Smooth muscle cell (in vitro differentiated cells): ENCODE measurements around the gene ALG12. TPM values are rescaled to one million over a fixed set of nuclear protein-coding genes. Genes with fewer than 3 reads are reported as not detected.

Source experiments
- DNase-seq: peaks from one replicate; lab custom pipeline; 2025; ENCODE audit not compliant: unreplicated experiment; lab: John Stamatoyannopoulos, UW
- H2AFZ ChIP-seq: fragments of 200-600 bp; sonication (generic); 2 replicates; pipeline ENCODE4 v1.6.0; 2016; ENCODE audit warnings: antibody characterized with exemption, low read depth, mild to moderate bottlenecking
- H3F3A ChIP-seq: fragments of 200-600 bp; sonication (generic); 2 replicates; pipeline ENCODE4 v1.6.0; 2017; ENCODE audit warnings: antibody characterized with exemption, low read depth
- H3K27ac ChIP-seq: fragments of 200-600 bp; sonication (generic); 2 replicates; pipeline ENCODE4 v1.5.1; 2016; ENCODE audit warnings: low read depth, mild to moderate bottlenecking
- H3K27me3 ChIP-seq: fragments of 200-600 bp; sonication (generic); 2 replicates; pipeline ENCODE4 v1.6.1; 2016; ENCODE audit warnings: low read depth, mild to moderate bottlenecking
- H3K36me3 ChIP-seq: fragments of 200-600 bp; sonication (generic); 2 replicates; pipeline ENCODE4 v1.5.1; 2016; ENCODE audit warnings: low read depth
- H3K4me1 ChIP-seq: fragments of 200-600 bp; sonication (generic); 2 replicates; pipeline ENCODE4 v1.5.1; 2016; ENCODE audit warnings: low read depth
- H3K4me2 ChIP-seq: fragments of 200-600 bp; sonication (generic); 2 replicates; pipeline ENCODE4 v1.6.0; 2016; ENCODE audit warnings: mild to moderate bottlenecking
- H3K4me3 ChIP-seq: fragments of 200-600 bp; sonication (generic); 2 replicates; pipeline ENCODE4 v1.5.1; 2016; ENCODE audit warnings: mild to moderate bottlenecking
- H3K79me2 ChIP-seq: fragments of 200-600 bp; sonication (generic); 2 replicates; pipeline ENCODE4 v1.6.0; 2016; ENCODE audit warnings: low read depth, mild to moderate bottlenecking
- H3K9ac ChIP-seq: fragments of 200-600 bp; sonication (generic); 2 replicates; pipeline ENCODE4 v1.6.0; 2016; ENCODE audit warnings: low read depth
- H3K9me3 ChIP-seq: fragments of 200-600 bp; sonication (generic); replicated peaks from 2 replicates; pipeline ENCODE4 v1.5.1; 2016; ENCODE audit warnings: low read depth
- H4K20me1 ChIP-seq: fragments of 200-600 bp; sonication (generic); 2 replicates; pipeline ENCODE4 v1.6.0; 2016; ENCODE audit warnings: low read depth
- CTCF ChIP-seq: fragments of 200-600 bp; sonication (generic); IDR thresholded peaks from 2 replicates; pipeline ENCODE4 v1.5.1; 2017; ENCODE audit warnings: borderline replicate concordance, mild to moderate bottlenecking, antibody characterized with exemption; ENCODE audit not compliant: insufficient read depth, poor library complexity, severe bottlenecking
- WGBS: methylation state at CpG from one replicate; pipeline ENCODE4 v1.1.7; 2016; ENCODE audit warnings: low lambda C conversion rate; 5-methylcytosine and 5-hydroxymethylcytosine counted together
- polyA plus RNA-seq: library from polyadenylated mRNA; unstranded; fragments of >200 nt; fragmentation: Nextera tagmentation; extraction: Ambion mirVana; gene quantifications from 2 replicates; pipeline ENCODE4 v1.2.1, GENCODE V29; 2016
- total RNA-seq: library from RNA; depleted of rRNA; stranded (reverse); fragments of >200 nt; gene quantifications from 2 replicates; pipeline ENCODE4 v1.2.3, GENCODE V29; 2014

ALG12 gene
- total and polyA plus RNA-seq, 2 experiments from 2014 or later: 13.9 to 42.7 TPM

- Histone ChIP-seq H3K27ac (no peak overlapping the region), H3K4me1 (no peaks in the 10 kb centered on the region), H3K4me3 (no peak overlapping the region), H3K79me2 (peaks cover 97% of the 10 kb centered on the region), H3K36me3 (peaks cover 12% of the 10 kb centered on the region), H4K20me1 (peaks cover 86% of the 10 kb centered on the region), H3K9ac (no peak overlapping the region), H3F3A (peaks cover 5% of the 10 kb centered on the region), H3K4me2 (no peak overlapping the region), H3K27me3 (no peaks in the 10 kb centered on the region), H3K9me3 (peaks cover 10% of the 10 kb centered on the region), H2AFZ (no peak overlapping the region)
- WGBS: 94% methylated on average over 29 of the region's 29 CpGs
- no peak for DNase-seq
- no peak for TF ChIP-seq CTCF
These were observed 56.4 kb downstream of the ALG12 start for GRCh38 chr22:49861642-49862495.

- Histone ChIP-seq H3K9ac (no peak overlapping the region), H3K4me3 (no peak overlapping the region), H3K36me3 (no peaks in the 10 kb centered on the region), H3F3A (peaks cover 5% of the 10 kb centered on the region), H2AFZ (no peak overlapping the region), H3K27me3 (no peaks in the 10 kb centered on the region), H3K4me1 (peaks cover 17% of the 10 kb centered on the region), H3K9me3 (no peaks in the 10 kb centered on the region), H4K20me1 (peaks cover 97% of the 10 kb centered on the region), H3K27ac (no peak overlapping the region), H3K4me2 (no peak overlapping the region), H3K79me2 (peaks cover 96% of the 10 kb centered on the region)
- DNase-seq: no peak
- TF ChIP-seq CTCF: no peak
- 89% methylated on average over 14 of the region's 14 CpGs for WGBS
These were observed 59.4 kb downstream of the ALG12 start for GRCh38 chr22:49858827-49859226.

GRCh38 chr22:49856766-49857618 is 61.2 kb downstream of the ALG12 start:
- Histone ChIP-seq H3K4me2 (no peak overlapping the region), H3F3A (peaks cover 5% of the 10 kb centered on the region), H4K20me1 (peaks cover 78% of the 10 kb centered on the region), H3K9ac (no peak overlapping the region), H3K4me1 (peaks cover 17% of the 10 kb centered on the region), H3K4me3 (no peak overlapping the region), H3K9me3 (no peaks in the 10 kb centered on the region), H3K27me3 (peaks cover 6% of the 10 kb centered on the region), H3K27ac (no peak overlapping the region), H3K79me2 (peaks cover 78% of the 10 kb centered on the region), H3K36me3 (no peaks in the 10 kb centered on the region), H2AFZ (no peak overlapping the region)
- no peak for TF ChIP-seq CTCF
- 97% methylated on average over 21 of the region's 31 CpGs for WGBS
- no peak for DNase-seq
